Measurements from ENCODE around the gene FAIM.
A peak's percentile ranks its signal among the peaks of the same experiment; 100 is the strongest.
"Not testable (repeated sequence)": the region's sequence is repeated elsewhere in the genome, so short reads cannot be mapped to it uniquely, and the experiment has no call there.

Gene FAIM

DNA sequence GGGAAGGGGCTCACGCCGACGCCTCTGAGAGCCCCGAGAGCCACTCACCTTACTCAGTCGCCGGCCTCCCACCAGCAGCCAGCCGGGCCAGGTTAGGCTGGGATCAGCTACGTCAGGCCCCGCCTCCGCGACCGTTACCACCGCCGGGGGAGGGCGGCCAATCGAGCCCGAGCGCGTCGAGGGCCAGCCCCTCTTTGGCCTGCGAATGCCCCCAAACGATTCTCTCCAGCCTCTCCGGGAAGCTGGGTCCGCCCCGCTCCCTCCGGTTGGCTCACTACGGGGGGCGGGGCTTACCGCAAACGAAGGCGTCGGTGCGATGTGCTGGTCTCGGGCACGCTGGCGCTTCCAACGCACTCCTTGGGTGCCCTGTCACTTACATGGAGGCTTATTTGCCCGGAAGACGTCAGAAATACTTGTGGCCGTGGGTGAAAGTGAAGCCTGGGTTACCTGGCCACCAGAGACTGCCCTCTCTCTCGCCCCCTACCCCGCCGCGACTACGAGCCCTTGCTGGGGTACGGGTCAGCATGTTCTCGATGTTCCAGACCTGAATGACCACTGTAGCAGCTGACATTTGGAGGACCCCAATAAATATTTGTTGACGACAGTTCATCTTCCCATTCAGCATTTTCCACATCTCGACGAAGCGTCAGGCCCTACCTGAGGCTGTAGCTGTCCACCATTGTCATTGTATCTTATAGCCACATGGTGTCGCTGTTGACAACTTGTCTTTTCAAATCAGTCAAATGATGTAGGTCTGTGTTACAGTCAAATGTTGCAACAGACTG is 14.2 kb upstream of the FAIM start, which contains the start of gene CEP70:
Gene CEP70 (minus strand): TSS at position 111 of the 785 bp plus-strand sequence. CDS start 21,333 bp downstream, outside the sequence.
- H3K9me2 ChIP-seq (replicated peaks; ENCODE audit: insufficient read depth, low read length), result no peaks in the 10 kb centered on the region
- TF ChIP-seq, protein P1, sequence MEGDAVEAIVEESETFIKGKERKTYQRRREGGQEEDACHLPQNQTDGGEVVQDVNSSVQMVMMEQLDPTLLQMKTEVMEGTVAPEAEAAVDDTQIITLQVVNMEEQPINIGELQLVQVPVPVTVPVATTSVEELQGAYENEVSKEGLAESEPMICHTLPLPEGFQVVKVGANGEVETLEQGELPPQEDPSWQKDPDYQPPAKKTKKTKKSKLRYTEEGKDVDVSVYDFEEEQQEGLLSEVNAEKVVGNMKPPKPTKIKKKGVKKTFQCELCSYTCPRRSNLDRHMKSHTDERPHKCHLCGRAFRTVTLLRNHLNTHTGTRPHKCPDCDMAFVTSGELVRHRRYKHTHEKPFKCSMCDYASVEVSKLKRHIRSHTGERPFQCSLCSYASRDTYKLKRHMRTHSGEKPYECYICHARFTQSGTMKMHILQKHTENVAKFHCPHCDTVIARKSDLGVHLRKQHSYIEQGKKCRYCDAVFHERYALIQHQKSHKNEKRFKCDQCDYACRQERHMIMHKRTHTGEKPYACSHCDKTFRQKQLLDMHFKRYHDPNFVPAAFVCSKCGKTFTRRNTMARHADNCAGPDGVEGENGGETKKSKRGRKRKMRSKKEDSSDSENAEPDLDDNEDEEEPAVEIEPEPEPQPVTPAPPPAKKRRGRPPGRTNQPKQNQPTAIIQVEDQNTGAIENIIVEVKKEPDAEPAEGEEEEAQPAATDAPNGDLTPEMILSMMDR (IDR thresholded peaks at IDR 0.05; ENCODE audit: low read length), result peak; percentile 91
- TF ChIP-seq EZH2 (optimal IDR thresholded peaks at IDR 0.05; ENCODE audit: low read depth, low read length), result no peak
- no peaks in the 10 kb centered on the region for H3K9me3 ChIP-seq (replicated peaks; ENCODE audit: insufficient read depth, low read length)
- H4K20me1 ChIP-seq (ENCODE audit: insufficient read depth, low read length), result no peaks in the 10 kb centered on the region
- H3K79me2 ChIP-seq (ENCODE audit: low read length), result 0 out of 2 replicates have a peak, but pooled peaks cover 4% of the 10 kb centered on the region
- H3F3A ChIP-seq (ENCODE audit: insufficient read depth, low read length), result peaks cover 20% of the 10 kb centered on the region
- H3K4me3 ChIP-seq (ENCODE audit: low read length), result peak within 1 kb of the TSS; percentile 69
- no peaks in the 10 kb centered on the region for H3K36me3 ChIP-seq (replicated peaks; ENCODE audit: insufficient read depth, low read length)
- H3K4me2 ChIP-seq (ENCODE audit: low read depth, low read length), result peak within 1 kb of the TSS; percentile 78
- peak within 1 kb of the TSS; percentile 75 for H3K9ac ChIP-seq (ENCODE audit: low read length)
- peak within 1 kb of the TSS; percentile 72 for H3K27ac ChIP-seq (ENCODE audit: low read length)
- peak within 1 kb of the TSS; percentile 81 for H2AFZ ChIP-seq (ENCODE audit: low read length)
- H3K27me3 ChIP-seq (replicated peaks; ENCODE audit: insufficient read depth, low read length), result no peaks in the 10 kb centered on the region
- peak; percentile 97 for DNase-seq
- H3K4me1 ChIP-seq (ENCODE audit: low read length), result peaks cover 27% of the 10 kb centered on the region

DNA sequence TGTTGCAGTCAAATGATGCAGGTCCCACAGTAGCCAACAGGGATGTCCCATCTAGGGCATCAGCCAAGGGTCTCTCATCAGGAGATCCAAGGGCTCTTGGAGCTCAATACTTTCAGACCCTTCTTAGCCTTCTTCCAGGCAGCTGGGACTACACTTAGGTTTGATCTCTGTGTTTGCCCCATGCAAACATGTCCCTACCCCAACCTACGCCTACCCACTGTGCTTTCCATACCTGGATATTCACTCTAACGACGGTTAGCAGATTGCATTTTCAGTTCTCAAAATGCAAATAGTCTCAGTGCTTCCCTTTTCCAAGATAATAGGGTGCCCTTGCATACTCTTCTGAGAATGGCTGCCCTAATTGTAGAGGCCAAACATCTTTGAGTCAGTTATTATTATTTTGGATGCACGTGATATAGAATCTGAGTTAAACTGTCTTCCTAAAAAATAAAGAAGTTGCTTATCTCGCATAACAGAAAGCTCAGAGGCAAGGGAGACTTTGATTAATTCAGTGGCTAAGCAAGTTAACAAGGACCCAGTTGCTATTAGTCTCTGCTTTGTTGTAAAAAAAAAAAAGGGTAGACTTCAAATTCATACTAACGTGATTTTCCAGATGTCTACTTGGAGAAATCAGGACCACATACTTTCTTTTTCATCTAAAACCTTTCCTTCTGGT is 13.5 kb upstream of the FAIM start:
- Histone ChIP-seq H3K9ac (ENCODE audit: low read length) (peak overlapping the region; percentile 75; the same call in 1 of the 2 replicates), H2AFZ (ENCODE audit: low read length) (peak overlapping the region; percentile 81; the same call in 1 of the 2 replicates), H3K79me2 (ENCODE audit: low read length) (0 out of 2 replicates have a peak, but pooled peaks cover 4% of the 10 kb centered on the region), H4K20me1 (ENCODE audit: insufficient read depth, low read length) (no peaks in the 10 kb centered on the region), H3K36me3 (replicated peaks; ENCODE audit: insufficient read depth, low read length) (no peaks in the 10 kb centered on the region), H3K9me2 (replicated peaks; ENCODE audit: insufficient read depth, low read length) (no peaks in the 10 kb centered on the region), H3K27me3 (replicated peaks; ENCODE audit: insufficient read depth, low read length) (no peaks in the 10 kb centered on the region), H3K4me1 (ENCODE audit: low read length) (peaks cover 27% of the 10 kb centered on the region), H3K9me3 (replicated peaks; ENCODE audit: insufficient read depth, low read length) (no peaks in the 10 kb centered on the region), H3K4me2 (ENCODE audit: low read depth, low read length) (peak overlapping the region; percentile 78), H3K27ac (ENCODE audit: low read length) (peak overlapping the region; percentile 72; the same call in 1 of the 2 replicates), H3K4me3 (ENCODE audit: low read length) (peak overlapping the region; percentile 69), H3F3A (ENCODE audit: insufficient read depth, low read length) (peaks cover 20% of the 10 kb centered on the region)
- TF ChIP-seq EZH2 (optimal IDR thresholded peaks at IDR 0.05; ENCODE audit: low read depth, low read length), result no peak
- TF ChIP-seq, protein P1 (IDR thresholded peaks at IDR 0.05; ENCODE audit: low read length), result no peak
- no peak for TF ChIP-seq EZH2phosphoT487 (IDR thresholded peaks at IDR 0.05; ENCODE audit: low read length)
- no peak for DNase-seq

DNA sequence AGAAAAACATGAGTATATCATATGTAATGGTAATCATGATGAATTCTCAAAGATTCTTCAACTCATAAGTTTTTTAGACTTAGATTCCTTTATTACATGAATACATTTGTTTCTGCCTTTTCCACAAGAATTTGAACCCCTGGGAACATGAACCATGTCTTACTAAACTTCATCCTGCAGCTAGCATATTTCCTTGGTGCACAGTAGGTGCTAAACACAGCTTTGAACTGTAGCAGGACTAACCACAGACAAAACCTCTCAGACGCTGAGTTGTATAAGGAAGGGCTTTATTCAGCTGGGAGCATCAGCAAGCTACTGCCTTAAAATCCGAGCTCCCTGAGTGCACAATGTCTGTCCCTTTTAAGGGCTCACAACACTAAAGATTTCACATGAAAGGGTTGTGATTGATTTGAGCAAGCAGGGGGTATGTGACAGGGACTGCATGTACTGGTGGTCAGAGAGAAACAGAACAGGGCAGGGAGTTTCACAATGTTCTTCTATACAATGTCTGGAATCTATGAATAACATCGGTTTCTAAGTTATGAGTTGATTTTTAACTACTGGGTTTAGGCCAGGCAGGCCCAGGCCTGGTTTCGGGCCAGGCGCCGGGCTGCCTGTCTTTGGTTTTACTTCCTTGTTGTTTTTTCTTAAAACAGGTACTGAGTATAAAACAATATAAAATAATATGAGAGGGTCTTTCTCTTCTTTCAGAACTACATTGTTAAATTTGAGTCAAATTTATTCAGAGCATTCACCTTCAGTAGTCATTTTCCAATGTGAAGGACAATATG is 11.2 kb upstream of the FAIM start:
- Histone ChIP-seq H3K4me2 (ENCODE audit: low read depth, low read length) (peak overlapping the region; percentile 44), H3K27ac (ENCODE audit: low read length) (peak overlapping the region; percentile 58; the same call in 1 of the 2 replicates), H3K9ac (ENCODE audit: low read length) (peak overlapping the region; percentile 13; the same call in 1 of the 2 replicates), H3K4me1 (ENCODE audit: low read length) (peaks cover 27% of the 10 kb centered on the region), H3F3A (ENCODE audit: insufficient read depth, low read length) (peaks cover 20% of the 10 kb centered on the region), H2AFZ (ENCODE audit: low read length) (peak overlapping the region; percentile 47)
- DNase-seq, result peak; percentile 24
- not testable (repeated sequence) for H3K9me2 ChIP-seq (replicated peaks; ENCODE audit: insufficient read depth, low read length); H3K9me3 ChIP-seq (replicated peaks; ENCODE audit: insufficient read depth, low read length); H3K79me2 ChIP-seq (ENCODE audit: low read length); H3K27me3 ChIP-seq (replicated peaks; ENCODE audit: insufficient read depth, low read length); H4K20me1 ChIP-seq (ENCODE audit: insufficient read depth, low read length); H3K4me3 ChIP-seq (ENCODE audit: low read length); H3K36me3 ChIP-seq (replicated peaks; ENCODE audit: insufficient read depth, low read length)

All from MM.1S (cell line).